WTC11 (cell line): ENCODE measurements around the gene SLC13A3.

Experiments used
- ATF1 ChIP-seq: sonication (generic); formaldehyde crosslinking; IDR thresholded peaks from 2 replicates; pipeline ENCODE4 v1.8.1; 2023; ENCODE audit warnings: mild to moderate bottlenecking, moderate library complexity, missing genetic modification reagents
- CTCF ChIP-seq: fragments of 200-600 bp; IDR thresholded peaks from 2 replicates; pipeline ENCODE4 v1.8.0; 2022; ENCODE audit warnings: antibody characterized with exemption
- ERG ChIP-seq: fragments of 250-450 bp; sonication (Bioruptor Pico); IDR thresholded peaks from 2 replicates; pipeline ENCODE4 v1.8.0; 2021; ENCODE audit warnings: mild to moderate bottlenecking
- NFE2L1 ChIP-seq: sonication (generic); formaldehyde crosslinking; IDR thresholded peaks from 2 replicates; pipeline ENCODE4 v1.8.1; 2023; ENCODE audit warnings: missing genetic modification reagents
- SMAD3 ChIP-seq: sonication (generic); formaldehyde crosslinking; IDR thresholded peaks from 2 replicates; pipeline ENCODE4 v1.8.0; 2022; ENCODE audit warnings: missing genetic modification reagents, mild to moderate bottlenecking, borderline replicate concordance
- SP1 ChIP-seq: sonication (generic); formaldehyde crosslinking; conservative IDR thresholded peaks from 2 replicates; pipeline ENCODE4 v1.8.1; 2022; ENCODE audit warnings: missing genetic modification reagents
- TEAD1 ChIP-seq: sonication (generic); formaldehyde crosslinking; IDR thresholded peaks from 2 replicates; pipeline ENCODE4 v1.8.0; 2022; ENCODE audit warnings: mild to moderate bottlenecking, missing genetic modification reagents
- ZNF263 ChIP-seq: sonication (generic); formaldehyde crosslinking; IDR thresholded peaks from 2 replicates; pipeline ENCODE4 v1.8.1; 2022; ENCODE audit warnings: low read depth, mild to moderate bottlenecking, moderate library complexity, missing genetic modification reagents

- TF ChIP-seq CTCF (no peak), SMAD3 (CRISPR knock-in tag) (no peak), ERG (CRISPR knock-in tag) (no peak), SP1 (CRISPR knock-in tag) (no peak), TEAD1 (CRISPR knock-in tag) (no peak), NFE2L1 (CRISPR knock-in tag) (no peak), ATF1 (no peak), ZNF263 (CRISPR knock-in tag) (no peak)
These were observed 39.2 kb upstream of the SLC13A3 start for GRCh38 chr20:46690219-46691106.
